Measurements from ENCODE around the gene DEFB113.

DEFB113 gene

DNA sequence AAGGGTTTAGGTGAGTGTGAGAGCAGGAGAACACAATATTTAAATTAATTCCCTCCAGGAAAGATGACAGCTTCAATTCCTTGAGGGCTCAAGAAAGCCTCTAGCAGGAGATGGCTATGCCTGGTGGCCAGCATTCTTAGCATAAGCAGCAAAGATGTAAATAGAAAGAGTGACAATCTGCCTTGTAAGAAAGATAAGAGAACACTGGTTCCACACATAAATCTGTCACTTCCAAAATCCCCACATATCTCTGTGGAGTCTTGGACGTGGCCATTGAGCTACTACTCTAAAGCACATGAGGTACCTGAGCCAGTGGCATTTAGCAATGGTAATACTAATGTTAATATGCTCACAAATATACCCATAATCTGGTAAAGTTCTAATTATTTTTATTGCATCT is 34.7 kb downstream of the DEFB113 start:
- DNase-seq = no peak

DNA sequence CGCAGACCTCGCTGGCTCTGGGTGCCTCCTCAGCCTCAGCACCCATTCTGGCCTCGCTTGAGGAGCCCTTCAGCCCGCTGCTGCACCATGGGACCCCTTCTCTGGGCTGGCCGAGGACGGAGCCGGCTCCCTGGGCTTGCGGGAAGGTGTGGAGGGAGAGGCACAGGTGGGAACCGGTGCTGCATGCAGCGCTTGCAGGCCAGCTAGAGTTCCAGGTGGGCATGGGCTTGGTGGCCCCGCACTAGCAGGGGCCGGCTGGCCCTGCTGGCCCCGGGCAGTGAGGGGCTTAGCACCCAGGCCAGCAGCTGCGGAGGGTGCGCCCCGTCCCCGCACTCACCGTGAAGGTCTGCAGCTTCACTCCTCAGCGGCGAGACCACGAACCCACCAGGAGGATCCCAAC is 35.9 kb downstream of the DEFB113 start:
- no peak for DNase-seq

DNA sequence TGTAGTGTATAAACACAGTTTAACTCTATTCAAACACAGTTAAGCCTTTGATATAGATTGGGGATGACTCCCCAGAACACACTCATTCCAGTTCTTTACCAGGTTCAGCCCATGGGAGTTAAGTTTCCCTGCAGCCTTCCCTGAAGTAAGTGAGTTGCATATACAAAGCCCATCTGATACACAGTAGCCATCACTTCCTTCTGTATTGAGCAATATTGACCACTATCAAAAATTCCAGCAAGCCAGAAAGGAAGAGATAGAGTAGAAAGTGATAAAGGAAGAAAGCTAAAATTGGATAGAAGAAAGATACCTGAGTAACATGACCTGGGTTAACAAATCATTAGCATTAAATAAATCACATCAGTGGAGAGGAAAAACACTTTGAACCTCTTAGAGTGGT is 40.1 kb downstream of the DEFB113 start:
- no peak for DNase-seq

- no peak for DNase-seq
Measured at GRCh38 chr6:49923826-49924225, 45.6 kb downstream of the DEFB113 start.

- no peak for DNase-seq
Measured at GRCh38 chr6:49919935-49920644, 49.3 kb downstream of the DEFB113 start.

GRCh38 chr6:49919261-49919660 is 50.2 kb downstream of the DEFB113 start:
- no peak for DNase-seq

GRCh38 chr6:49918787-49919186 is 50.6 kb downstream of the DEFB113 start:
- DNase-seq = no peak

Measured in CD4-positive, alpha-beta T cell treated with Interleukin-4 for 4 hours (primary cell).